BE2C (cell line): Measurements from ENCODE around the gene AKAP6.

ENCODE experiments used
- DNase-seq: peaks from one replicate; pipeline ENCODE4 v3.0.0-alpha.2; 2020
- H3K27me3 ChIP-seq: fragments of 250-450 bp; sonication (Bioruptor Pico); 2 replicates; pipeline ENCODE4 v1.5.1; 2020; ENCODE audit warnings: mild to moderate bottlenecking
- H3K36me3 ChIP-seq: fragments of 250-450 bp; sonication (Bioruptor Pico); 2 replicates; pipeline ENCODE4 v1.5.1; 2020; ENCODE audit warnings: mild to moderate bottlenecking
- H3K4me1 ChIP-seq: fragments of 250-450 bp; sonication (Bioruptor Pico); 2 replicates; pipeline ENCODE4 v1.5.1; 2020
- H3K4me3 ChIP-seq: 2 replicates; pipeline ENCODE4 v1.5.1; 2011; ENCODE audit warnings: low read depth, low read length
- H3K9me3 ChIP-seq: fragments of 250-450 bp; sonication (Bioruptor Pico); 2 replicates; pipeline ENCODE4 v1.5.1; 2020
- CTCF ChIP-seq: IDR thresholded peaks from 2 replicates; pipeline ENCODE4 v1.5.1; 2012; ENCODE audit warnings: mild to moderate bottlenecking, low read depth, low read length

AKAP6 gene

GRCh38 chr14:32620303-32620702 is 291.2 kb downstream of the AKAP6 start:
- peaks cover 16% of the 10 kb centered on the region; the same call in 1 of the 2 replicates for H3K4me1 ChIP-seq
- no peak for TF ChIP-seq CTCF
- H3K36me3 ChIP-seq = no peaks in the 10 kb centered on the region
- DNase-seq = no peak
- H3K4me3 ChIP-seq = no peak overlapping the region
- no peaks in the 10 kb centered on the region for H3K27me3 ChIP-seq
- H3K9me3 ChIP-seq = no peaks in the 10 kb centered on the region

GRCh38 chr14:32620724-32621123 is 291.6 kb downstream of the AKAP6 start:
- H3K9me3 ChIP-seq = no peaks in the 10 kb centered on the region
- peaks cover 16% of the 10 kb centered on the region; the same call in 1 of the 2 replicates for H3K4me1 ChIP-seq
- H3K36me3 ChIP-seq = no peaks in the 10 kb centered on the region
- no peak overlapping the region for H3K4me3 ChIP-seq
- TF ChIP-seq CTCF = no peak
- H3K27me3 ChIP-seq = no peaks in the 10 kb centered on the region
- DNase-seq = no peak

GRCh38 chr14:32621585-32621984 is 292.5 kb downstream of the AKAP6 start:
- no peak for DNase-seq
- TF ChIP-seq CTCF = no peak
- H3K4me1 ChIP-seq = peaks cover 16% of the 10 kb centered on the region; the same call in 1 of the 2 replicates

DNA sequence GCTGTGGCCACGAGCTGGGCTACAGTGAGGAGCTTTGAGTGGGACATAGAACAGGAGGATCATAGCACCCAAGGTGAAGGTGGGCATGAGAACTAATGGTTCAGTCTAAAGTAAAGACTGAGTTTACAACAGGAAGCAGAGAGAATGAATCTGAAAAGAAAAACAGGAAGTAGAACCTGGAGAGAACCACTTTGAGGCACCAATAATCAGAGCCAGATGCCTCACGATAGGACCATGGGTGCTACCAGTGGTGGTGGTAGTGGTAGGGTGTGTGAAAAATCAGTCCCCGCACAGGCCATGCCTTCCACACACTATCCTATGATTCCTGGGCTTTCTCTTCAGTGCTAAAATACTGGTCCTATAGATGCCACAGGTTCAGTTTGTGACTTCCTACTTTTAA is 293.6 kb downstream of the AKAP6 start:
- Histone ChIP-seq H3K9me3 (peaks cover 3% of the 10 kb centered on the region; the same call in 1 of the 2 replicates), H3K4me3 (no peak overlapping the region), H3K36me3 (no peaks in the 10 kb centered on the region), H3K4me1 (peaks cover 16% of the 10 kb centered on the region; the same call in 1 of the 2 replicates), H3K27me3 (no peaks in the 10 kb centered on the region)
- no peak for DNase-seq
- TF ChIP-seq CTCF = no peak

More at GRCh38 chr14:32621585-32621984, 292.5 kb downstream of the AKAP6 start:
- Histone ChIP-seq H3K4me3 (no peak overlapping the region), H3K36me3 (no peaks in the 10 kb centered on the region), H3K9me3 (peaks cover 3% of the 10 kb centered on the region; the same call in 1 of the 2 replicates), H3K27me3 (no peaks in the 10 kb centered on the region)

- DNase-seq = peak; percentile 60
- Histone ChIP-seq H3K36me3 (no peaks in the 10 kb centered on the region), H3K4me1 (peaks cover 16% of the 10 kb centered on the region; the same call in 1 of the 2 replicates), H3K27me3 (no peaks in the 10 kb centered on the region), H3K9me3 (peaks cover 3% of the 10 kb centered on the region; the same call in 1 of the 2 replicates), H3K4me3 (no peak overlapping the region)
- no peak for TF ChIP-seq CTCF
Observed at GRCh38 chr14:32623300-32624093, 294.4 kb downstream of the AKAP6 start.

DNA sequence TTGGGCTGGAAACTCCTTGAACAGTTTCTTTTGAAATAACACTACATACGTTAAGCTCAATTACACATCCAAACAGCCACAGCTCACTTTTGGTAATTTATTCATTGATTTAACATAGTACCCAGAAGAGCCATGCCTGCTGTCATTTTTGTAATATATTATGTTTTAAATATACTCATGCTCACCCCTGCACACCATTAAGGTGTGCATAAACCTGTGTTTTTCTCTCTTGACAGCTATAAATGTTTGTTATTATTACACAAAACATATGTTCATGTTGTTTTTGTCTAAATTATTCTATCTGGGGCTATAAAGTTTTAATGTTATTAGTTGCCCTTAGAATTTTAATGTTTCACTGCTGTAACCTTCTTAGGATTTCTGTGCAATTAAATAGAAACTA is 296.1 kb downstream of the AKAP6 start:
- DNase-seq = no peak
- no peaks in the 10 kb centered on the region for H3K27me3 ChIP-seq
- peaks cover 3% of the 10 kb centered on the region; the same call in 1 of the 2 replicates for H3K9me3 ChIP-seq
- no peak overlapping the region for H3K4me3 ChIP-seq
- peaks cover 16% of the 10 kb centered on the region; the same call in 1 of the 2 replicates for H3K4me1 ChIP-seq
- H3K36me3 ChIP-seq = no peaks in the 10 kb centered on the region
- TF ChIP-seq CTCF = no peak
